Astrocyte of the cerebellum (primary cell): Measurements from ENCODE around the gene PSME4.
"Not testable (repeated sequence)": the region's sequence is repeated elsewhere in the genome, so short reads cannot be mapped to it uniquely, and the experiment has no call there.

ENCODE experiments used
- DNase-seq: peaks from one replicate; pipeline ENCODE4 v3.0.0-alpha.2; 2011; ENCODE audit warnings: low read depth
- H3K4me3 ChIP-seq: 2 replicates; pipeline ENCODE4 v1.5.1; 2011; ENCODE audit warnings: mild to moderate bottlenecking, low read depth, low read length, moderate library complexity
- CTCF ChIP-seq: IDR thresholded peaks from 2 replicates; pipeline ENCODE4 v1.5.1; 2012; ENCODE audit warnings: low read length, low read depth, moderate library complexity, mild to moderate bottlenecking; ENCODE audit errors: missing control alignments
- in situ Hi-C: cut with HindIII; loops from 2 replicates; pipeline ENCODE4 v1.10.0; 2017; ENCODE audit warnings: low sequenced_read_pairs

The PSME4 gene

DNA sequence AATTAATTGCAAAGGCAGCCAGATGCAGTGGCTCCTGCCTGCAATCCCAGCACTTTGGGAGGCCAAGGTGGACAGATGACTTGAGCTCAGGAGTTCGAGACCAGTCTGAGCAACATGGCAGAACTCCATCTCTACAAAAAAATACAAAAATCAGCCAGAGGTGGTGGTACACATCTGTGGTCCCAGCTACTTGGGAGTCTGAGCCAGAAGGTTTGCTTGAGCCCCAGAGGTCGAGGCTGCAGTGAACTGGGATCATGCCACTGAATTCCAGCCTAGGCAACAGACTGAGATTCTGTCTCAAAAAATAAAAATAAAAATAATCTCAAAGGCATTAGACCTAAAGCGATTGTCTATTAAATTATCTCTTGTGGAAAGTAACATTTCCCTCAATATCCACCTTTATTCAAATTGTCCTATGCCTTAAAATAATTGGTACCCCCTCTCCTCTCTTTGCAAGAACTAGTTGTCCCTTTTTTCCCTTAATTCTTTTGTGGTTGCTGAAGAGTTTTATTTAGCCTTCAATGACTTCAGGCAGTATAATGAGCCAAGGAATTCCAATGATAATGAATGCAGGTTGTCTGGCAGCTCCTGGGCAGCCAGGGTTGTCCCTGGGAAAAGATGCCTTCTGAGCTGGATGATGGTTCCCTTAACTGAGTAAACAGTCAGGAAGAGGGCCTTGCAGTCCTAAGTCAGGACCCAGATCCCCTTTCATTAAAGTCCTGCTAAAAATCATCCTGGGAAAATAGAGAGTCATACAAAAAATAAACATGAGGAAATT, 143.2 kb downstream of the PSME4 start:
- H3K4me3 ChIP-seq: no peak overlapping the region
- in situ Hi-C loops: no loop called here
- no peak for TF ChIP-seq CTCF
- DNase-seq: peak; percentile 3

- DNase-seq: no peak
- in situ Hi-C loops: no loop called here
- no peak for TF ChIP-seq CTCF
- no peak overlapping the region for H3K4me3 ChIP-seq
Observed at GRCh38 chr2:53826587-53827397, 144.0 kb downstream of the PSME4 start.

DNA sequence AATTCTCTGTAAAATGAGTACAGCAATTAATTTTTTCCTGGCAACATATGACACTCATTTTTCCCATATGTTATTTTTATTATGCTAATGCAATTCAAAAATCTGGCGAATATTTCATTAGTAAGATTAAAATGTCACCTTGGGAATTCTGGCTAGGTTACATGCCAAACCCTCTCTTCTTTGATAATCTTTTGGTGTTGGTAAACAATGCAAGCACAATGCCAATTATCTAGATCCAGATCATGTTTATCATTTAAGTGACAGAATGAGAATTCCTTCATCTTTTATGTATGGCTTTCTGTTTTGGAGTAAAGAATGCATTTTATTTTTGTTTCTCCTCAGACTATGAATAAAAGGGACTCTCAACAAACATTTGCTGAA, 144.8 kb downstream of the PSME4 start:
- no peak overlapping the region for H3K4me3 ChIP-seq
- in situ Hi-C loops: no loop called here
- DNase-seq: no peak
- TF ChIP-seq CTCF: no peak

- DNase-seq, in situ Hi-C loops: not testable (repeated sequence)
Observed at GRCh38 chr2:53823639-53824038, 147.2 kb downstream of the PSME4 start.

DNA sequence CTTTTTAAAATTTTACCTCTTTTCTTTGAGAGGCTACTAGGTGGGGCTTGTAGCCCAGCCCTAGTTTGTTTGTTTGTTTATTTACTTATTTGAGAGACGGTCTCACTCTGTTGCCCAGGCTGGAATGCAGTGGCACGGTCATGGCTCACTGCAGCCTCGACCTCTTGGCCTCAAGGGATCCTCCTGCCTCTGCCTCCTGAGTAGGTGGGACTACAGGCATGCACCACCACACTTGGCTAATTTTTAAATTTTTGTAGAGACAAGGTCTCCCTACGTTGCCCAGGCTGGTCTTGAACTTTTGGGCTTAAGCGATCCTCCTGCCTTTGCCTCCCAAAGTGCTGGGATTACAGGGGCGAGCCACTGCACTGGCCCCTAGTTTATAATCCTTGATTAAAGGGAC, 149.0 kb downstream of the PSME4 start:
- no peak for DNase-seq
- in situ Hi-C loops: no loop called here
- no peak overlapping the region for H3K4me3 ChIP-seq
- TF ChIP-seq CTCF: no peak

More at GRCh38 chr2:53823639-53824038, 147.2 kb downstream of the PSME4 start:
- not testable (repeated sequence) for H3K4me3 ChIP-seq

GRCh38 chr2:53820711-53821110, 150.1 kb downstream of the PSME4 start:
- no peak overlapping the region for H3K4me3 ChIP-seq
- TF ChIP-seq CTCF: no peak
- in situ Hi-C loops: no loop called here
- DNase-seq: peak; percentile 2

DNA sequence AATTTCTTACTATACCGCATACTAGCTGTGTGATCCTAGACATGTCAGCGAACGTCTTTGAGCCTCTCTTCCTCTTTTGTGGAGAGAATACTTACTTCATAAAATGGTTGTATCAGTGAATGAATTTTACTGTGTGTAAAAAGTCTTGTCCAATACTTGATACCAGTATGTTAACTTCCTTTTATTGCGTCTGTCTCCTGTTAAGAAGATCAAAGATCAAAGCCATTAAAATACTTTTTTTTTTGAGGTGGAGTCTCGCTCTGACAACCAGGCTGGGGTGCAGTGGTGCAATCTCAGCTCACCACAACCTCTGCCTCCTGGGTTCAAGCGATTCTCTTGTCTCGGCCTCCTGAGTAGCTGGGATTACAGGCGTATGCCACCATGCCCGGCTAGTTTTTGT, 150.7 kb downstream of the PSME4 start:
- in situ Hi-C loops: no loop called here
- no peak for TF ChIP-seq CTCF

More for the DNA sequence above, 150.7 kb downstream of the PSME4 start:
- no peak for DNase-seq
- no peak overlapping the region for H3K4me3 ChIP-seq
